ENCODE measurements around the gene NRCAM. TPM values are rescaled to one million over a fixed set of nuclear protein-coding genes. Genes with fewer than 3 reads are reported as not detected.

Gene NRCAM
- total RNA-seq, 4 donors from 2014 or later = 1.3 to 4.7 (median 2.2) TPM

DNA sequence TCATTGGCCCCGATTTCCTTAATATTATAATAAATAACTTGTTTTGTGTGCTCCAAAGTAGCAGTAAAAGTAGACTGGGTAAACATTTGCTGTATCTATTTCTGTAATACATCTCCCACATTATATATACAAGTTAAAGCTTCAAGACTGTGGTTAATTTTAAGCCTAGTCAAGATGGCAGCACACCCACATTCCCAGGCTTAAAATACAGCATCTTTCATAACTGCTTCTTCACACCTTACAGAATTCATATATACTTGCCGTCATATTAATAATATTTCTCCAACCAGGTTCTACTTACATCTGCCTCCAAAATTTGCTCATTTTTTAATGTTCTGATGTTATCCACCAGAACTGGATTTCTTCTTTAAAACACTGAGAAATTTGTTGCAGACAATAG lies 85.6 kb downstream of the NRCAM start:
- Histone ChIP-seq H3K27ac (no peak overlapping the region), H3K9me3 (no peaks in the 10 kb centered on the region), H3K36me3 (no peaks in the 10 kb centered on the region), H3K4me1 (no peaks in the 10 kb centered on the region), H3K27me3 (no peaks in the 10 kb centered on the region), H3K4me3 (no peak overlapping the region)
- TF ChIP-seq POLR2AphosphoS5 (IDR thresholded peaks at IDR 0.05) (no peak), EP300 (IDR thresholded peaks at IDR 0.05) (no peak), POLR2A (IDR thresholded peaks at IDR 0.05) (no peak)
- TF ChIP-seq, protein P1, sequence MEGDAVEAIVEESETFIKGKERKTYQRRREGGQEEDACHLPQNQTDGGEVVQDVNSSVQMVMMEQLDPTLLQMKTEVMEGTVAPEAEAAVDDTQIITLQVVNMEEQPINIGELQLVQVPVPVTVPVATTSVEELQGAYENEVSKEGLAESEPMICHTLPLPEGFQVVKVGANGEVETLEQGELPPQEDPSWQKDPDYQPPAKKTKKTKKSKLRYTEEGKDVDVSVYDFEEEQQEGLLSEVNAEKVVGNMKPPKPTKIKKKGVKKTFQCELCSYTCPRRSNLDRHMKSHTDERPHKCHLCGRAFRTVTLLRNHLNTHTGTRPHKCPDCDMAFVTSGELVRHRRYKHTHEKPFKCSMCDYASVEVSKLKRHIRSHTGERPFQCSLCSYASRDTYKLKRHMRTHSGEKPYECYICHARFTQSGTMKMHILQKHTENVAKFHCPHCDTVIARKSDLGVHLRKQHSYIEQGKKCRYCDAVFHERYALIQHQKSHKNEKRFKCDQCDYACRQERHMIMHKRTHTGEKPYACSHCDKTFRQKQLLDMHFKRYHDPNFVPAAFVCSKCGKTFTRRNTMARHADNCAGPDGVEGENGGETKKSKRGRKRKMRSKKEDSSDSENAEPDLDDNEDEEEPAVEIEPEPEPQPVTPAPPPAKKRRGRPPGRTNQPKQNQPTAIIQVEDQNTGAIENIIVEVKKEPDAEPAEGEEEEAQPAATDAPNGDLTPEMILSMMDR (IDR thresholded peaks at IDR 0.05) = no peak
- WGBS, 2 donors (ENCODE audit: low coverage in 1 of 2) = 50 to 63% methylated on average over 2 of the region's 2 CpGs
- no peak for ATAC-seq

DNA sequence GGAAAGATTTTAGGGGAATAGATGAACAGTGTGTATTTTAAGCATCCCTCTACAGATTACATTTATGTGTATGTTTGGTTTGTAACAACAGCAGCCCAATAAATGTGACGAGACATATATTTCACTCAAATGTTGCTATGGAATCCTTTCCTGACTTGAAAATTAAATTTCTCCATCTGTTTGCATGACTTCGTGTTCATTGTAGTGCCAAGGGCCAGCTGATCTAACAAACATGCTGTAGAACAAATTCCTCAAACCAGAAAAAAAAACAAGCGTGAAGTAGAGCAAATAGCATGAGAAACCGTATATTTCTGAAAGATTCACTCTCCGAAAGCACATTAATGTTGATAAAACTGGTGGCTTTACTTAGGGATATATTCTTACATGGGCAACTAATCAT lies 87.8 kb downstream of the NRCAM start:
- no peak overlapping the region for H3K4me3 ChIP-seq
- 46 to 54% methylated on average over 5 of the region's 5 CpGs for WGBS, 2 donors (ENCODE audit: low coverage in 1 of 2)
- no peaks in the 10 kb centered on the region for H3K36me3 ChIP-seq
- no peaks in the 10 kb centered on the region for H3K9me3 ChIP-seq
- no peaks in the 10 kb centered on the region for H3K27me3 ChIP-seq
- H3K4me1 ChIP-seq = no peaks in the 10 kb centered on the region
- no peak for TF ChIP-seq POLR2AphosphoS5 (IDR thresholded peaks at IDR 0.05)
- TF ChIP-seq, protein P1 (IDR thresholded peaks at IDR 0.05) = no peak
- no peak for TF ChIP-seq EP300 (IDR thresholded peaks at IDR 0.05)
- no peak for TF ChIP-seq POLR2A (IDR thresholded peaks at IDR 0.05)
- no peak for ATAC-seq
- no peak overlapping the region for H3K27ac ChIP-seq

DNA sequence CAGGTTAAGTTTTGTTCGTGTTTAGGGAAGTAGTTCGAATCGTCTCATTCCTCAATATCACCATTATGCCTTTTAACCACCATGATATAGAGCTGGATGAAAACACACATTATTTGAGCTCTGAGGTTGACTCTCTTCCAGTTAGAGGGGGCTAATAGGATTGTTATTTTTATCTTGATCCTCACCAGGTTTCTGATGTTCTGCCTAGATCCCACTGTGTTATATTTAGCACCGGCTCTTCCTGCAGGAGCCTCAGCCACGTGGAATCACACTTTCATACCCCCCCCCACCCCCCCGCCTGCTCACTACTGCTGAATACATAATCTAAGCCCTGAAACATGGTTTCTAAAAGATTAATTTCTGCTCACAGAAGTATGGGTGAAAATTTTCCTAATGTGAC lies 88.3 kb downstream of the NRCAM start:
- Histone ChIP-seq H3K27me3 (no peaks in the 10 kb centered on the region), H3K36me3 (no peaks in the 10 kb centered on the region), H3K9me3 (no peaks in the 10 kb centered on the region), H3K27ac (no peak overlapping the region), H3K4me1 (no peaks in the 10 kb centered on the region), H3K4me3 (no peak overlapping the region)
- 33 to 64% methylated on average over 3 to 5 of the region's 6 CpGs for WGBS, 2 donors (ENCODE audit: low coverage in 1 of 2)
- ATAC-seq = no peak
- TF ChIP-seq, protein P1 (IDR thresholded peaks at IDR 0.05) = no peak
- TF ChIP-seq POLR2AphosphoS5 (IDR thresholded peaks at IDR 0.05) = no peak
- no peak for TF ChIP-seq EP300 (IDR thresholded peaks at IDR 0.05)
- no peak for TF ChIP-seq POLR2A (IDR thresholded peaks at IDR 0.05)

DNA sequence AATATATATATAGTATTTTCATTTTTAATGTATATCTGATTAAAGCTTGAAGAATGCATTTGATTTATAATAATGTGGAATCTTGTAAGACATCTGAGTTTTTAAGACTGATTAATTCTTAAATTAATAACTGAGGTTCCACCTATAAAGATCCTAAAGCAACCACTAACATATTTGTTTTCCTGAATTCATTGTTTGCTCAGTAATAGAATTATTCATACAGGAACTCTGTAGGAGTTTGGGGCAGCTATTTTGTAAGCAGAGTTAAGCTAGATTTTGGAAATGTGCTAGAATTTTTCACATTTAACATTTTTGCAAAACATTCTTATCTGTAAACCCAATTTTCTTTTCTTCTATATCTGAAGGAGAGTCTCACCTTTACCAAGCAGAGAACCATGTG lies 88.9 kb downstream of the NRCAM start:
- H3K27ac ChIP-seq = no peak overlapping the region
- no peaks in the 10 kb centered on the region for H3K9me3 ChIP-seq
- ATAC-seq = no peak
- no peaks in the 10 kb centered on the region for H3K36me3 ChIP-seq
- H3K4me3 ChIP-seq = no peak overlapping the region
- no peaks in the 10 kb centered on the region for H3K4me1 ChIP-seq
- no peaks in the 10 kb centered on the region for H3K27me3 ChIP-seq
- TF ChIP-seq POLR2AphosphoS5 (IDR thresholded peaks at IDR 0.05) = no peak
- TF ChIP-seq, protein P1 (IDR thresholded peaks at IDR 0.05) = no peak
- TF ChIP-seq POLR2A (IDR thresholded peaks at IDR 0.05) = no peak
- no peak for TF ChIP-seq EP300 (IDR thresholded peaks at IDR 0.05)

DNA sequence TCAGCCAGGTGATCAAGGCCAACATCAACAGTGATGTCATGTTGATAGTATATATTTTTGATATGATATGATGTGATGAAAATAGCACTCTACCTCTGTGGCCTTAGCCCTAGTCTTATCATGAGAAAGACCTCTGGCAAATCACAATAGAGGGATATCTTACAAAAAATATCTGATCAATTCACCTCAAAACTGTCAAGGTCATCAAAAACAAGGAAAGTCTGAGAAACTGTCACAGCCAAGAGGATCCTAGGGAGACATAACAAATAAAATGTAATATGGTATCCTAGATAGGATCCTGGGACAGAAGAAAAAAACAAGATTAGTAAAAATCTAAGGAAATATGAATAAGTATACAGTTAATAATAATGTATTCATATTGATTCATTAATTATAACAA lies 92.6 kb downstream of the NRCAM start:
- Histone ChIP-seq H3K4me3 (no peak overlapping the region), H3K4me1 (no peaks in the 10 kb centered on the region), H3K36me3 (no peaks in the 10 kb centered on the region), H3K27me3 (no peaks in the 10 kb centered on the region), H3K27ac (no peak overlapping the region), H3K9me3 (no peaks in the 10 kb centered on the region)
- no peak for ATAC-seq
- no peak for TF ChIP-seq EP300 (IDR thresholded peaks at IDR 0.05)
- no peak for TF ChIP-seq POLR2AphosphoS5 (IDR thresholded peaks at IDR 0.05)
- no peak for TF ChIP-seq POLR2A (IDR thresholded peaks at IDR 0.05)
- TF ChIP-seq, protein P1 (IDR thresholded peaks at IDR 0.05) = no peak

Measured in gastroesophageal sphincter (tissue), 4 donors.